Measurements from ENCODE around the gene L1TD1. TPM values are rescaled to one million over a fixed set of nuclear protein-coding genes. Genes with fewer than 3 reads are reported as not detected.
"Not testable (repeated sequence)": the region's sequence is repeated elsewhere in the genome, so short reads cannot be mapped to it uniquely, and the experiment has no call there.

L1TD1 gene
- total RNA-seq, 4 donors from 2014 or later = 1.3 to 3.1 (median 2.1) TPM

DNA sequence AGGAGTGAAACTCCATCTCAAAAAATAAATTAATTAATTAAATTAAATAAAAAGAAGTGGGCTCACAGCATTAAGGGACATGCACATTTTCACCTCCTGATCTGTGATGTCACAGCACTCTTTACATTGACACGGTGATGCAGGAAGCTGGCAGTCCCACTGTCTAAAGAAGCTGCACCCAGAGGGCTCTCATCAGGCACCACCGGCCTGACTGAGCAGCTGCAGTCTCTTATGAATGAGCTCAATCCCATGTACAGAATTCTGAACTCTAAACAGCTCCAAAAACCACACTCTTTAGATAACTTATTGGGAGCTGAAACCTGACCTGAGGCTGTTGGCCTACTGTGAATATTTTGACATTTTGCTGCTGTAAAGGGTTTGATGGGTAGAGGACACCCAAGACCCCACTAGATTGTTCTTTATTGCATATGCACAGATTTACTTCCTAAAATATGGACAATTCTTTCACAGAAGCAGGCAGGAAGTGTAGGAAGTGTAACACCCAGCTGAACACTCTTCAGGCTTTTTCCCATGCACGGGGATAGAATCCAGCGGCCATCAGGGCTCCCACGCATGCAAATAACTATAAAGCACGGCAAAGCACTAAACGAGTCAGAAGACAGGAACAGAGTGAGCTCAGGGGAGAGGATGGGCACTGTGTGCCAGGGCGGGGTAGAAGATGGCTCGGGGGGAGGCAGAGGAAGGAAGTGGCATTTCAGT is 46.2 kb downstream of the L1TD1 start:
- Histone ChIP-seq H3K27ac (peak overlapping the region in 3 of 4 donors; percentile 36 to 54 (median 47)), H3K4me3 (no peak overlapping the region), H3K4me1 (peaks cover 0 to 53% (median 12%) of the 10 kb centered on the region in 4 donors), H3K36me3 (peaks cover 0 to 15% (median 0%) of the 10 kb centered on the region in 3 donors), H3K27me3 (no peaks in the 10 kb centered on the region), H3K9me3 (no peaks in the 10 kb centered on the region)
- 35 to 39% methylated on average over 9 of the region's 9 CpGs for WGBS, 2 donors
- DNase-seq (ENCODE audit: low spot score in 2 of 2) = no peak
- TF ChIP-seq, protein P1, sequence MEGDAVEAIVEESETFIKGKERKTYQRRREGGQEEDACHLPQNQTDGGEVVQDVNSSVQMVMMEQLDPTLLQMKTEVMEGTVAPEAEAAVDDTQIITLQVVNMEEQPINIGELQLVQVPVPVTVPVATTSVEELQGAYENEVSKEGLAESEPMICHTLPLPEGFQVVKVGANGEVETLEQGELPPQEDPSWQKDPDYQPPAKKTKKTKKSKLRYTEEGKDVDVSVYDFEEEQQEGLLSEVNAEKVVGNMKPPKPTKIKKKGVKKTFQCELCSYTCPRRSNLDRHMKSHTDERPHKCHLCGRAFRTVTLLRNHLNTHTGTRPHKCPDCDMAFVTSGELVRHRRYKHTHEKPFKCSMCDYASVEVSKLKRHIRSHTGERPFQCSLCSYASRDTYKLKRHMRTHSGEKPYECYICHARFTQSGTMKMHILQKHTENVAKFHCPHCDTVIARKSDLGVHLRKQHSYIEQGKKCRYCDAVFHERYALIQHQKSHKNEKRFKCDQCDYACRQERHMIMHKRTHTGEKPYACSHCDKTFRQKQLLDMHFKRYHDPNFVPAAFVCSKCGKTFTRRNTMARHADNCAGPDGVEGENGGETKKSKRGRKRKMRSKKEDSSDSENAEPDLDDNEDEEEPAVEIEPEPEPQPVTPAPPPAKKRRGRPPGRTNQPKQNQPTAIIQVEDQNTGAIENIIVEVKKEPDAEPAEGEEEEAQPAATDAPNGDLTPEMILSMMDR (IDR thresholded peaks at IDR 0.05) = no peak
- TF ChIP-seq EP300 (IDR thresholded peaks at IDR 0.05) = no peak
- no peak for TF ChIP-seq POLR2A (IDR thresholded peaks at IDR 0.05)

DNA sequence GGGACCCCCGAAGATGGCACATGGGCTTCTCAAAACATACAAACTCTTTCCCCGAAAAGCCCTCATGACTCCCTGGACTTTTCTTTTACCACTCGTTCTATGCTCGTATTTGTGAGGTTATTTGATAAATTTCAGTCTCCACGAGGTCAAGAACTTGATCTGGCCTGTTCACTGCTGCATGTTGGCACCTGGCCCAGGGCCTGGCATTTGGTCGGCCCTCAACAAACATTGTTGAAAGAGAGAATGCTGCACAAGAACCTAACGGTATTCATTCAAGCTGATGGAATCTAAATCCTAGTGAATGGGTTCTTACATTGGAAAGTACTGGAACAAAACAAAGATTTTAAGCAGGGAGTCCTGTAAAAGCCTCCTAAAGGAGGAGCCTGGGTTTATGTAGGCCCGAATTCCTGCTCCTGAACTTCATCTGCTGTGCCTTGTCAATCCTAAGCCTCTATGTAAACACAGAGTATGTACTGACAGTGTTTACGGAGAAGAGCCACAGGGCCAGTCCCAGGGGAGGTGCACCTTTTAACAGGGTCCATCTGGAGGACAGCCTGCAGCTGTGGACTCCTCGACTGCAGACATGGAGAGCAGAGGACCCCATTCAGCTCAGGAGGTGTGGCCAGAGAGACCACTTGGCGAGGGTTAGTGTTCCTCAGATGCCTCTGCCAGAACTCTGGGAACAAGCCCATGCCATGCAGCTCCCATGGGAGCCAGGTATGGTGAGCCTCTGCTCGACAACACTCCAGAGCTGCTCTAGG is 46.9 kb downstream of the L1TD1 start:
- peaks cover 0 to 47% (median 12%) of the 10 kb centered on the region in 4 donors for H3K4me1 ChIP-seq
- peak overlapping the region in 3 of 4 donors; percentile 36 to 54 (median 47) for H3K27ac ChIP-seq
- no peaks in the 10 kb centered on the region for H3K27me3 ChIP-seq
- peaks cover 0 to 22% (median 0%) of the 10 kb centered on the region in 3 donors for H3K36me3 ChIP-seq
- DNase-seq (ENCODE audit: low spot score in 2 of 2) = no peak
- H3K9me3 ChIP-seq = no peaks in the 10 kb centered on the region
- TF ChIP-seq POLR2A (IDR thresholded peaks at IDR 0.05) = no peak
- TF ChIP-seq EP300 (IDR thresholded peaks at IDR 0.05) = peak in 1 of 2 donors; percentile 42
- 29 to 36% methylated on average over 11 to 12 of the region's 12 CpGs for WGBS, 2 donors
- H3K4me3 ChIP-seq = no peak overlapping the region

DNA sequence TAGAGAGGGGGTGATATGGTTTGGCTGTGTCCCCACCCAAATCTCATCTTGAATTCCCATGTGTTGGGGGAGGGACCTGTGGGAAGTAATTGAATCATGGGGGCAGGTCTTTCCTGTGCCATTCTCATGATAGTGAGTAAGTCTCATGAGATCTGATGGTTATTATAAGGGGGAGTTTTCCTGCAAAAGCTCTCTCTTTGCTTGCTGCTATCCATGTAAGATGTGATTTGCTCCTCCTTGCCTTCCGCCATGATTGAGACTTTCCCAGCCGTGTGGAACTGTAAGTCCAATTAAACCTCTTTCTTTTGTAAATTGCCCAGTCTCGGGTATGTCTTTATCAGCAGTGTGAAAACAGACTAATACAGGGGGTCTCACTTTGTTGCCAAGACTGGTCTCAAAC is 49.7 kb downstream of the L1TD1 start:
- 95 to 100% methylated on average over 3 of the region's 3 CpGs for WGBS, 2 donors

DNA sequence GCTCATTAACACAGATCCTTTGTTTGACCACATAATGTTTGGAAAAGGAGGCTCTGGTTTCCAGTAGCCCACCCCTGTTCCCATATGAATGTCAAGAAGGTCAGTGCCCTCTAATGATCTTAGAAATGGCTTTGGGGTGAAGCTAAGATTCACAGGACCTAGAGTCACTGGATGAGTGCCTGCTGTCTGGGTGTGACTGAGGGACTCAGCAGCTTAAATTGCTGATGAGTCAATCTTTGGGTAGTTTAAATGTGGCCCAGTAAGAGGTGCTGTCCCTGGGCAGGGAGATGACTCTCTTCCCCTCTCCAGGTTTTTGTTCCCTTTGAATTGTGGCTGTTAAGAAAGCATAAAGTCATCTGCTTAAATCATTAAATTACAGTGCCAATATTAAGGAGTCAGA is 50.6 kb downstream of the L1TD1 start:
- Histone ChIP-seq H3K27ac (peak overlapping the region in 1 of 4 donors; percentile 6), H3K9me3 (no peaks in the 10 kb centered on the region), H3K4me1 (peaks cover 0 to 24% (median 10%) of the 10 kb centered on the region in 4 donors), H3K4me3 (no peak overlapping the region), H3K27me3 (no peaks in the 10 kb centered on the region), H3K36me3 (peaks cover 0 to 39% (median 0%) of the 10 kb centered on the region in 3 donors)
- no peak for DNase-seq (ENCODE audit: low spot score in 2 of 2)
- TF ChIP-seq, protein P1 (IDR thresholded peaks at IDR 0.05) = no peak
- no peak for TF ChIP-seq EP300 (IDR thresholded peaks at IDR 0.05)
- TF ChIP-seq POLR2A (IDR thresholded peaks at IDR 0.05) = no peak

More for the DNA sequence above, 49.7 kb downstream of the L1TD1 start:
- not testable (repeated sequence) for H3K9me3 ChIP-seq; H3K27me3 ChIP-seq; H3K27ac ChIP-seq; DNase-seq (ENCODE audit: low spot score in 2 of 2); H3K4me3 ChIP-seq
- Histone ChIP-seq H3K36me3 (peaks cover 0 to 33% (median 0%) of the 10 kb centered on the region in 3 donors), H3K4me1 (peaks cover 0 to 24% (median 10%) of the 10 kb centered on the region in 4 donors)

DNA sequence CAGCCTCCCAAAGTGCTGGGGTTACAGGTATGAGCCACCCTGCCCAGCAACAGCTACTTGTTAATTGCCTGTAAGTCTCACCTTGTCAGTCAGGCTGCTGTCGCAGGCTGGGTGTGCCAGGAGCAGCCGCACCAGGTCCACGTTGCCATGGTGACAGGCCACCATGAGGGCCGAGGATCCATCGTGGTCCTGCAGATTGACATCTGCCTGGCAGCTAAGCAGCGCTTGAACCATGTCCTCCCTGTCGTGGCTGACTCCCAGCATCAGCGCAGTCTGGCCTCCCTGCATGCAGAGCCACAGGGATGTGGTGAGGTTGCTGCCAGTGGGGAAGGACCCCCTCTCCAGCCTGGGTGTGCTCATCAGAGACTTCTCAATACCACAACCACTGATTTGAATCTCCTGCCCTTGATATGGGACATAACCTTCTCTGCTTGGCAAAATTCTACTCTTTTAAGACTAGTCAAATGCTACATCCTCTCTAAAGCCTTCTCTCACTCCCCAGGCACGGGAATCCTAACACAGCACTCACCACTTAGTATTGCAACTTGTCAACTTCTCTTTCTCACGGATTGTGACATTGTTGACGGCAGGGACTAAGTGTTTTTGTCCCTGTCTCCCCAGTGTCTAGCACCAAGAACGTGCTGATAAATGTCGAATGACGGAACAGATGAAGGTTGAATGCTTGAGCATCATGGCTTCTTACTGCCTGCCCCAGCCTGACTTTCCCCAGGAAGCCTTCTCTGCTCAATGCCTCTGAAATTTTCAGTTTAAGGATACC is 52.9 kb downstream of the L1TD1 start:
- H3K9me3 ChIP-seq = no peaks in the 10 kb centered on the region
- peaks cover 0 to 2% (median 0%) of the 10 kb centered on the region in 4 donors for H3K4me1 ChIP-seq
- H3K36me3 ChIP-seq = peaks cover 0 to 58% (median 0%) of the 10 kb centered on the region in 3 donors
- no peak for TF ChIP-seq EP300 (IDR thresholded peaks at IDR 0.05)
- no peak for TF ChIP-seq POLR2A (IDR thresholded peaks at IDR 0.05)
- TF ChIP-seq, protein P1 (IDR thresholded peaks at IDR 0.05) = no peak
- no peak overlapping the region for H3K27ac ChIP-seq
- DNase-seq (ENCODE audit: low spot score in 2 of 2) = no peak
- no peak overlapping the region for H3K4me3 ChIP-seq
- no peaks in the 10 kb centered on the region for H3K27me3 ChIP-seq
- 70 to 89% methylated on average over 9 to 14 of the region's 14 CpGs for WGBS, 2 donors
